HG03439 (cell line): ENCODE measurements around the gene PLCXD3.
"Not testable (repeated sequence)": the region's sequence is repeated elsewhere in the genome, so short reads cannot be mapped to it uniquely, and the experiment has no call there.

Experiments
- ATAC-seq: cut with Tn5 transposase; IDR thresholded peaks from one replicate; pipeline ENCODE4 v1.9.1; 2021; ENCODE audit warnings: mild to moderate bottlenecking, moderate library complexity; ENCODE audit not compliant: unreplicated experiment

PLCXD3 gene

GRCh38 chr5:41493490-41494126 is 16.8 kb downstream of the PLCXD3 start:
- not testable (repeated sequence) for ATAC-seq

GRCh38 chr5:41485533-41485932 is 24.9 kb downstream of the PLCXD3 start:
- no peak for ATAC-seq

GRCh38 chr5:41482715-41483114 is 27.7 kb downstream of the PLCXD3 start:
- ATAC-seq: peak; percentile 60

- no peak for ATAC-seq
Measured at GRCh38 chr5:41482173-41482572, 28.2 kb downstream of the PLCXD3 start.

- ATAC-seq: not testable (repeated sequence)
Measured at GRCh38 chr5:41471571-41472208, 38.7 kb downstream of the PLCXD3 start.

- ATAC-seq: no peak
Measured at GRCh38 chr5:41465493-41466171, 44.8 kb downstream of the PLCXD3 start.

- no peak for ATAC-seq
Measured at GRCh38 chr5:41459557-41459956, 50.8 kb downstream of the PLCXD3 start.

GRCh38 chr5:41457094-41457493 is 53.3 kb downstream of the PLCXD3 start:
- ATAC-seq: no peak

GRCh38 chr5:41452506-41452905 is 57.9 kb downstream of the PLCXD3 start:
- no peak for ATAC-seq

- ATAC-seq: no peak
Measured at GRCh38 chr5:41447650-41448510, 62.5 kb downstream of the PLCXD3 start.

GRCh38 chr5:41445937-41446563 is 64.4 kb downstream of the PLCXD3 start:
- ATAC-seq: no peak

- no peak for ATAC-seq
Measured at GRCh38 chr5:41435276-41435675, 75.1 kb downstream of the PLCXD3 start.

GRCh38 chr5:41433552-41434181 is 76.7 kb downstream of the PLCXD3 start:
- ATAC-seq: no peak

- ATAC-seq: no peak
Measured at GRCh38 chr5:41432481-41433253, 77.7 kb downstream of the PLCXD3 start.

GRCh38 chr5:41427505-41427904 is 82.9 kb downstream of the PLCXD3 start:
- no peak for ATAC-seq

GRCh38 chr5:41425736-41426135 is 84.7 kb downstream of the PLCXD3 start:
- ATAC-seq: no peak

GRCh38 chr5:41420492-41421067 is 89.8 kb downstream of the PLCXD3 start:
- ATAC-seq: no peak

- ATAC-seq: no peak
Measured at GRCh38 chr5:41418220-41419031, 92.0 kb downstream of the PLCXD3 start.
